Activated T-helper 2 cell treated with anti-CD3 and anti-CD28 coated beads, Interferon-gamma antibody, Interleukin-2, Interleukin-4, amounts not matched to agents 10 μg/mL and 5 μg/mL and 100 μg/mL, durations not matched to agents 14 hours and 24 hours and 36 hours (primary cell): ENCODE measurements around the gene MAP2K2. TPM values are rescaled to one million over a fixed set of nuclear protein-coding genes. Genes with fewer than 3 reads are reported as not detected.

Experiments
- DNase-seq: peaks from one replicate; pipeline ENCODE4 v3.0.0; 2021; ENCODE audit warnings: low spot score
- H3K27ac Mint-ChIP-seq: one replicate; pipeline ENCODE4 v1.8.0; 2021; ENCODE audit warnings: mixed read lengths
- H3K27me3 Mint-ChIP-seq: one replicate; pipeline ENCODE4 v1.8.0; 2021; ENCODE audit warnings: low read depth, mixed read lengths
- H3K36me3 Mint-ChIP-seq: one replicate; pipeline ENCODE4 v1.8.0; 2021; ENCODE audit warnings: low read depth, mixed read lengths
- H3K4me1 Mint-ChIP-seq: one replicate; pipeline ENCODE4 v1.8.0; 2021; ENCODE audit warnings: low read depth, mixed read lengths
- H3K4me3 Mint-ChIP-seq: one replicate; pipeline ENCODE4 v1.8.0; 2021; ENCODE audit warnings: low read depth, mild to moderate bottlenecking, moderate library complexity, mixed read lengths
- H3K9me3 Mint-ChIP-seq: one replicate; pipeline ENCODE4 v1.8.0; 2021; ENCODE audit warnings: mixed read lengths
- intact Hi-C: fragments of 100-400 bp; cut with micrococcal nuclease; formaldehyde crosslinking; loops from one replicate; pipeline ENCODE4 v1.15.1; 2023
- total RNA-seq: library from RNA; stranded (reverse); gene quantifications from 2 replicates; pipeline ENCODE4 v1.2.3, GENCODE V29; 2022

The MAP2K2 gene
- total RNA-seq, 1 donor from 2014 or later, result 131 TPM

DNA sequence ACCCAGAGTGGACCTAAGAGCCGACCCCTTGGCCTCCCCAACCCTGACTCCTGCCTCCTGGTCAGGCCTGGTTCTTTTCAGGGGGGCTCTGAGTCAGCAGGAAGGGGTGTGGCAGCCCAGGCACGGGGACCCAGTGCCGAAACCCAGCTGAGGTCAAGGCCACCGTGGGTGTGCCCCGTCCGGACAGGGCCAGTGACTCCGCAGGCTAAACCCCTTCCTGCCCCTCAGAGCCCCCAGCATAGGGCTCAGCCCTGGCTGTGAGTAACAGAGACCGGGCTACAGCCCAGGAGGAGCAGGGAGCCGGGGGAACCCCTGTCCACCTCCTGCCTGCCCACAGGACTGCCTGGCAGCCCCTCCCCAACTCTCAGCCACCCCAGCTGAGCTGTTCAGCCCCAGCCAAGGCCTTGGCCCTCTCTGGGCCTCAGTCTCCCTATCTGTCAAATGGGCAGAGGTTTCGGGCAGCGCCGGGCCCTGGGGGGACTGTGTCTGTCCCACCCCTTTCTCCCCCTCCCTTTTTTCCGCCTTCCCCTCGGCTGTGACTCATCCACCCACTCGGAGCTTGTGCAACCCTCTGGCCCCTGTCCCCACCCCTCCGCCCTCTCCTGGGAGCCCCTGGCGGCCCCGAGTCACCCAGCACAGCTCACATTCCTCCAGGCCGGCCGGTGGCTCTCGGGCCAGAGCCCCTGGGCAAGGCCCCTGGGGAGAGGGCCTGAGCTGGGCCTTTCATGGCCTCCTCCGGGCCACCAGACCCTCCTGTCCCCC lies 65.8 kb downstream of the MAP2K2 start:
- Mint-ChIP-seq H3K36me3 (peaks cover 37% of the 10 kb centered on the region), H3K4me1 (peaks cover 9% of the 10 kb centered on the region), H3K27ac (peak overlapping the region; percentile 33), H3K4me3 (no peak overlapping the region), H3K9me3 (no peaks in the 10 kb centered on the region), H3K27me3 (no peaks in the 10 kb centered on the region)
- no peak for DNase-seq
- intact Hi-C loops, result no loop called here

DNA sequence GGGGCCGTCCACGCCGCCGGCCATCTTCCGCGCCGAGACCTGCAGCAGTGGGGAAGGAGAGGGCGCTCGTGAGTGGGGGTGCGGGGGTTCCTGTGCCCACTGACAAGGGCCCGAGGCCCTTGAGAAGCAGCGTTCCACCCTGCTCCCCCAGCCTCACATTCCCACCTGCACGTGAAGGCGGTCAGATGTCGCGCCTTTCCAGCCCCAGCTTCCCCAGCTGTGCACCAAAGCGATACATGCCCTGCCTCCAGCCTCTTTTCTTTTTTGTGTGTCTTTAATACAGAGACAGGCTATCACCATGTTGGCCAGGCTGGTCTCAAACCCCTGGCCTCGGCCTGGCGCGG lies 68.7 kb downstream of the MAP2K2 start:
- Mint-ChIP-seq H3K27me3 (no peaks in the 10 kb centered on the region), H3K4me3 (no peak overlapping the region), H3K27ac (no peak overlapping the region), H3K36me3 (peaks cover 47% of the 10 kb centered on the region), H3K9me3 (no peaks in the 10 kb centered on the region), H3K4me1 (peaks cover 19% of the 10 kb centered on the region)
- DNase-seq, result no peak
- intact Hi-C loops, result no loop called here

- H3K4me1 Mint-ChIP-seq, result peaks cover 19% of the 10 kb centered on the region
- H3K4me3 Mint-ChIP-seq, result no peak overlapping the region
- no peaks in the 10 kb centered on the region for H3K9me3 Mint-ChIP-seq
- intact Hi-C loops, result no loop called here
- H3K27me3 Mint-ChIP-seq, result no peaks in the 10 kb centered on the region
- H3K27ac Mint-ChIP-seq, result no peak overlapping the region
- H3K36me3 Mint-ChIP-seq, result peaks cover 52% of the 10 kb centered on the region
- DNase-seq, result no peak
Measured at GRCh38 chr19:4054441-4055208, 69.3 kb downstream of the MAP2K2 start.

GRCh38 chr19:4053423-4054324 lies 70.2 kb downstream of the MAP2K2 start:
- Mint-ChIP-seq H3K9me3 (no peaks in the 10 kb centered on the region), H3K4me1 (peaks cover 19% of the 10 kb centered on the region), H3K4me3 (no peak overlapping the region), H3K27me3 (no peaks in the 10 kb centered on the region), H3K36me3 (peaks cover 54% of the 10 kb centered on the region), H3K27ac (no peak overlapping the region)
- intact Hi-C loops, result no loop called here
- no peak for DNase-seq

DNA sequence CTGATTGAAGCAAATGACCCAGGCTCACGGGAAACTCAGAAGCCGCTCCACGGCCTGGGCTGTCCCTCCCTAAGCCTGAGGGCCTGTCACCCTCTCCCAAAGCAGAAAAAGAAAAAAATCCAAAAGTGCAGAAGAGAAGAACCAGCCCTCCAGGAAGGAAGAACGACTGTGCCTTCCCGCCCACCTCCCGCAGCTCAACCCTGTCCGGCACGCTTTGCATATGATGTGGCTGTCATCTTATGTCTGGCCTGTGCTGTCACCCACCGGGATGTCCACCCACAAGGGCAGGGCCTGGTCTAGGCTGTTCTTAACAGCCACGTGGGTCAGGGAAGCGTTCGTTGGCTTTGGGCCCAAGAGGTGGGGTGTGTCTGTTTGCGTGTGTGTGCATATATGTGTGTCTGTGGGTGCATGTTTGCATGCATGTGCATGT lies 70.9 kb downstream of the MAP2K2 start:
- Mint-ChIP-seq H3K4me3 (no peak overlapping the region), H3K27ac (peak overlapping the region; percentile 27), H3K9me3 (no peaks in the 10 kb centered on the region), H3K4me1 (peaks cover 19% of the 10 kb centered on the region), H3K27me3 (no peaks in the 10 kb centered on the region), H3K36me3 (peaks cover 54% of the 10 kb centered on the region)
- intact Hi-C loops, result no loop called here
- DNase-seq, result no peak

GRCh38 chr19:4052114-4052992 lies 71.6 kb downstream of the MAP2K2 start:
- peaks cover 17% of the 10 kb centered on the region for H3K4me1 Mint-ChIP-seq
- no peaks in the 10 kb centered on the region for H3K9me3 Mint-ChIP-seq
- peak overlapping the region; percentile 27 for H3K27ac Mint-ChIP-seq
- no peak for DNase-seq
- H3K27me3 Mint-ChIP-seq, result no peaks in the 10 kb centered on the region
- H3K4me3 Mint-ChIP-seq, result no peak overlapping the region
- peaks cover 52% of the 10 kb centered on the region for H3K36me3 Mint-ChIP-seq
- intact Hi-C loops, result no loop called here

DNA sequence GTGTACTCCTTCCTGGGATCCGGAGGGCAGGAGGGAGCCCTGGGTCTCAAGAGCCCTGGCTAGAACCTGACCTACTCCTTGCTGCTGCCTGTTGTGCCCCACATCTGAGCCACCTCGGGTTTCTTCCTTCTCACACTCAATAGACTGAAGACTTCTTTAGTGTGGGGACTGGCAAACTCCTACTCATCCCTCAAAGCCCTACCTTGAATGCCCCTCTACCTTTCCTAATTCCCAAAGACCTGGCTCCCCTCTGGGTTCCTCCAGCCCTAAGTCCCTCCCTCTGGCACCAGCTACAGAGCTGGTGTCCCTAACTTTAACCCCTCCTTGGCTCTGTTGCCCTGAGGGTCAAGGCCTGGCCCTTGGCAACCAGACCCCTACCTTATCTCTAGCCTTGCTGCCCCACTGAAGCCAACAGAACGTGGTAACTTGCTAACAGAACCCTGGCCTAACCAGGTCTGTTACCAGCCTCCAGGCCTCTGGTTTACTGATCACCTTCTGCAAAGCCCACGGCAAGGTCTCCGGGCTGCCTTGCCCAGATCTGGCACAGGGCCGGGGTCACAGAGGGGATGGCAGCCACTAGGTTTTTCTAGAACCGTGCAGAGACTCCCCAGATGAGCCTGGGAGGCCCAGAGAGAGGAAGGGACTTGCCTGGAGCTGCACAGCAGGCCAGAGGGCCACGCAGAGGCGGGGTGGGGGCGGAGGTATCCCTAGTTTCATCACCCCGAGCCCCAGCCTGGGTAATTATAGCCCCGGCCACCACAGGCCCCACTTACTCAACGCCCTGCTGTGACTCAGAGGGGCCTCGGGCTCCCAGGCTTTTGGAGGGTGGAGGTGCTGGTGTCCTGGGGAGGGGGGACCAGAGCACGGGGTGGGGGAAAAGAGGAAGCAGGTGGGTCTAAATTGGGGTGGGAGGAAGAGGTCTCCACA lies 72.5 kb downstream of the MAP2K2 start:
- Mint-ChIP-seq H3K4me1 (peaks cover 17% of the 10 kb centered on the region), H3K27ac (peak overlapping the region; percentile 11), H3K9me3 (no peaks in the 10 kb centered on the region), H3K27me3 (no peaks in the 10 kb centered on the region), H3K36me3 (peaks cover 52% of the 10 kb centered on the region), H3K4me3 (no peak overlapping the region)
- no peak for DNase-seq
- intact Hi-C loops, result no loop called here

- intact Hi-C loops, result no loop called here
- no peak overlapping the region for H3K27ac Mint-ChIP-seq
Measured at GRCh38 chr19:4049432-4049831, 74.5 kb downstream of the MAP2K2 start.

GRCh38 chr19:4046946-4047683 lies 76.8 kb downstream of the MAP2K2 start:
- no peak overlapping the region for H3K4me3 Mint-ChIP-seq
- no peaks in the 10 kb centered on the region for H3K27me3 Mint-ChIP-seq
- H3K4me1 Mint-ChIP-seq, result peaks cover 6% of the 10 kb centered on the region
- peaks cover 39% of the 10 kb centered on the region for H3K36me3 Mint-ChIP-seq
- H3K27ac Mint-ChIP-seq, result no peak overlapping the region
- DNase-seq, result no peak
- H3K9me3 Mint-ChIP-seq, result no peaks in the 10 kb centered on the region
- intact Hi-C loops, result no loop called here

More at GRCh38 chr19:4049432-4049831, 74.5 kb downstream of the MAP2K2 start:
- no peak for DNase-seq
- no peaks in the 10 kb centered on the region for H3K9me3 Mint-ChIP-seq
- H3K27me3 Mint-ChIP-seq, result no peaks in the 10 kb centered on the region
- no peak overlapping the region for H3K4me3 Mint-ChIP-seq
- H3K4me1 Mint-ChIP-seq, result peaks cover 15% of the 10 kb centered on the region
- peaks cover 49% of the 10 kb centered on the region for H3K36me3 Mint-ChIP-seq

- no peak for DNase-seq
- intact Hi-C loops, result no loop called here
- H3K27me3 Mint-ChIP-seq, result no peaks in the 10 kb centered on the region
- H3K36me3 Mint-ChIP-seq, result peaks cover 36% of the 10 kb centered on the region
- H3K27ac Mint-ChIP-seq, result no peak overlapping the region
- peaks cover 3% of the 10 kb centered on the region for H3K4me1 Mint-ChIP-seq
- no peak overlapping the region for H3K4me3 Mint-ChIP-seq
- no peaks in the 10 kb centered on the region for H3K9me3 Mint-ChIP-seq
Measured at GRCh38 chr19:4046362-4046691, 77.6 kb downstream of the MAP2K2 start.
